IPS DF 19.7 (cell line): ENCODE measurements around the gene SGPL1.

Source experiments
- DNase-seq: peaks from one replicate; pipeline ENCODE4 v3.0.0-alpha.2; 2013; ENCODE audit warnings: low read depth, low spot score

SGPL1 gene

GRCh38 chr10:70809726-70810125 is 6.0 kb upstream of the SGPL1 start:
- peak; percentile 20 for DNase-seq

- no peak for DNase-seq
Observed at GRCh38 chr10:70810967-70811366, 4.8 kb upstream of the SGPL1 start.

GRCh38 chr10:70811881-70812280 is 3.9 kb upstream of the SGPL1 start:
- DNase-seq: no peak

- no peak for DNase-seq
Observed at GRCh38 chr10:70812814-70813213, 2.9 kb upstream of the SGPL1 start.

- no peak for DNase-seq
Observed at GRCh38 chr10:70814126-70814525, 1.6 kb upstream of the SGPL1 start.

- peak; percentile 30 for DNase-seq
Observed at GRCh38 chr10:70816220-70816894, 609 bp downstream of the SGPL1 start.

- DNase-seq: no peak
Observed at GRCh38 chr10:70820976-70821750, 5.4 kb downstream of the SGPL1 start.

GRCh38 chr10:70822076-70822820 is 6.5 kb downstream of the SGPL1 start:
- DNase-seq: no peak

- DNase-seq: no peak
Observed at GRCh38 chr10:70827086-70827757, 11.5 kb downstream of the SGPL1 start.

GRCh38 chr10:70828923-70829322 is 13.2 kb downstream of the SGPL1 start:
- DNase-seq: no peak

- DNase-seq: no peak
Observed at GRCh38 chr10:70829543-70829942, 13.8 kb downstream of the SGPL1 start.

GRCh38 chr10:70830164-70830563 is 14.4 kb downstream of the SGPL1 start:
- DNase-seq: no peak

GRCh38 chr10:70832221-70832620 is 16.5 kb downstream of the SGPL1 start:
- no peak for DNase-seq

GRCh38 chr10:70832852-70833528 is 17.2 kb downstream of the SGPL1 start:
- DNase-seq: no peak

- no peak for DNase-seq
Observed at GRCh38 chr10:70833601-70834000, 17.9 kb downstream of the SGPL1 start.

- no peak for DNase-seq
Observed at GRCh38 chr10:70834021-70834420, 18.3 kb downstream of the SGPL1 start.

GRCh38 chr10:70834441-70835151 is 18.8 kb downstream of the SGPL1 start:
- DNase-seq: no peak

- DNase-seq: no peak
Observed at GRCh38 chr10:70836319-70836718, 20.6 kb downstream of the SGPL1 start.

- no peak for DNase-seq
Observed at GRCh38 chr10:70837660-70838059, 21.9 kb downstream of the SGPL1 start.

GRCh38 chr10:70838270-70838805 is 22.6 kb downstream of the SGPL1 start:
- no peak for DNase-seq
